ENCODE measurements around the gene MTNR1A.

The MTNR1A gene

GRCh38 chr4:186494496-186494895 is 60.9 kb downstream of the MTNR1A start:
- Histone ChIP-seq H3K4me3 (ENCODE audit: low read depth, low read length) (no peak overlapping the region), H3K4me1 (ENCODE audit: control insufficient read depth, insufficient read depth, low read length) (no peaks in the 10 kb centered on the region), H3K9me3 (ENCODE audit: control insufficient read depth, insufficient read depth, low read depth, low read length) (peaks cover 32% of the 10 kb centered on the region), H3K27ac (ENCODE audit: low read depth, low read length) (no peak overlapping the region), H3K27me3 (ENCODE audit: control insufficient read depth, insufficient read depth, low read length) (no peaks in the 10 kb centered on the region), H3K9ac (ENCODE audit: low read length) (no peak overlapping the region), H3K36me3 (ENCODE audit: control insufficient read depth, insufficient read depth, low read length) (no peaks in the 10 kb centered on the region)

GRCh38 chr4:186487726-186488125 is 67.6 kb downstream of the MTNR1A start:
- Histone ChIP-seq H3K4me1 (ENCODE audit: control insufficient read depth, insufficient read depth, low read length) (peaks cover 11% of the 10 kb centered on the region), H3K4me3 (ENCODE audit: low read depth, low read length) (no peak overlapping the region), H3K9ac (ENCODE audit: low read length) (no peak overlapping the region), H3K27me3 (ENCODE audit: control insufficient read depth, insufficient read depth, low read length) (peaks cover 7% of the 10 kb centered on the region; the same call in 1 of the 2 replicates), H3K9me3 (ENCODE audit: control insufficient read depth, insufficient read depth, low read depth, low read length) (peaks cover 21% of the 10 kb centered on the region), H3K27ac (ENCODE audit: low read depth, low read length) (no peak overlapping the region), H3K36me3 (ENCODE audit: control insufficient read depth, insufficient read depth, low read length) (no peaks in the 10 kb centered on the region)

GRCh38 chr4:186486172-186486571 is 69.2 kb downstream of the MTNR1A start:
- Histone ChIP-seq H3K36me3 (ENCODE audit: control insufficient read depth, insufficient read depth, low read length) (no peaks in the 10 kb centered on the region), H3K4me1 (ENCODE audit: control insufficient read depth, insufficient read depth, low read length) (peaks cover 12% of the 10 kb centered on the region), H3K4me3 (ENCODE audit: low read depth, low read length) (peak overlapping the region; percentile 69; the same call in 1 of the 2 replicates), H3K27ac (ENCODE audit: low read depth, low read length) (no peak overlapping the region), H3K9ac (ENCODE audit: low read length) (peak overlapping the region; percentile 45), H3K9me3 (ENCODE audit: control insufficient read depth, insufficient read depth, low read depth, low read length) (peaks cover 21% of the 10 kb centered on the region), H3K27me3 (ENCODE audit: control insufficient read depth, insufficient read depth, low read length) (peaks cover 7% of the 10 kb centered on the region; the same call in 1 of the 2 replicates)

DNA sequence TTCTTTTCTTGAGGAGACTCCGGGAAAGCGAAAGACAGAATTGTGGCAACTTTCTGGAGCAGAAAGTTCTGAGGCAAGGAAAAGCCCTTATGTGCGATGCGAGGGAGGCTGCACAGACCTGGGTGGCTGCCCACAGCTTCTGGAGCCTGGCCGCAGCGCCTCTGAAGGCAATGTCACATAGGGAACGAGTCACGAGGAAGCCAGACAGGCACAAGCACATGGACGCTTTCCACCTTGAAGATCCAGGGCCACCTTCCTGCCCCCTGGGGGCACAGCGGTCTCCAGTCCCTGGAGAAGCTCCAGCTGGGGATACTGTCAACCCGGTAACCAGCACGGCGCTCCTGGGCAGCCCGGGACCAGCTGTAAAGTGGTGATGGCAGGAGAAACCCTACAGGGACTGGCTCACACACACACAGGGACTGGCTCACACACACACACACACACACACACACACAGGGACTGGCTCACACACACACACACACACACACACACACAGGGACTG is 69.8 kb downstream of the MTNR1A start:
- peaks cover 12% of the 10 kb centered on the region for H3K4me1 ChIP-seq (ENCODE audit: control insufficient read depth, insufficient read depth, low read length)
- no peaks in the 10 kb centered on the region for H3K36me3 ChIP-seq (ENCODE audit: control insufficient read depth, insufficient read depth, low read length)
- peak overlapping the region; percentile 69 for H3K4me3 ChIP-seq (ENCODE audit: low read depth, low read length)
- peak overlapping the region; percentile 45 for H3K9ac ChIP-seq (ENCODE audit: low read length)
- peaks cover 18% of the 10 kb centered on the region for H3K9me3 ChIP-seq (ENCODE audit: control insufficient read depth, insufficient read depth, low read depth, low read length)
- H3K27ac ChIP-seq (ENCODE audit: low read depth, low read length), result no peak overlapping the region
- peaks cover 7% of the 10 kb centered on the region; the same call in 1 of the 2 replicates for H3K27me3 ChIP-seq (ENCODE audit: control insufficient read depth, insufficient read depth, low read length)

DNA sequence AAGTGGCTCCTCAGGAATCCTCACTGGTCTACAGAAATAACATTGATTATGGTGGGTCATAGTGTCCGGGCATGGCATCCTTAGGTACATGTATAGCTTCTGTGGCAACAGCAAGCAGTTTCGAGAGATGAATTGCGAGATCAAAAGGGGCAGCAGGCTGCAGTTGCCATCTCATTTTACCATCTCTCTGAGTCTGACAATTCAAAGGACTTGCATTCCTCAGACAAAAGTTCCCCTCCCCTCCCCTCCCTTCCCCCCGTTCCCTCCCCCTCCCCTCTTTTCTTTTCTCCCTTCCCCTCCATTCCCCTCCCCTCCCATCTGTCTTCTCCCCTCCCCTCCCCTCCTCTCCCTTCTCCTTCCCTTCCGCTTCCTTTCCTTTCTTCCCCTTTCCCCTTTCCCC is 70.2 kb downstream of the MTNR1A start:
- Histone ChIP-seq H3K4me1 (ENCODE audit: control insufficient read depth, insufficient read depth, low read length) (peaks cover 12% of the 10 kb centered on the region), H3K4me3 (ENCODE audit: low read depth, low read length) (peak overlapping the region; percentile 69), H3K9me3 (ENCODE audit: control insufficient read depth, insufficient read depth, low read depth, low read length) (peaks cover 13% of the 10 kb centered on the region), H3K36me3 (ENCODE audit: control insufficient read depth, insufficient read depth, low read length) (no peaks in the 10 kb centered on the region), H3K27me3 (ENCODE audit: control insufficient read depth, insufficient read depth, low read length) (peaks cover 7% of the 10 kb centered on the region; the same call in 1 of the 2 replicates), H3K9ac (ENCODE audit: low read length) (peak overlapping the region; percentile 45), H3K27ac (ENCODE audit: low read depth, low read length) (no peak overlapping the region)

DNA sequence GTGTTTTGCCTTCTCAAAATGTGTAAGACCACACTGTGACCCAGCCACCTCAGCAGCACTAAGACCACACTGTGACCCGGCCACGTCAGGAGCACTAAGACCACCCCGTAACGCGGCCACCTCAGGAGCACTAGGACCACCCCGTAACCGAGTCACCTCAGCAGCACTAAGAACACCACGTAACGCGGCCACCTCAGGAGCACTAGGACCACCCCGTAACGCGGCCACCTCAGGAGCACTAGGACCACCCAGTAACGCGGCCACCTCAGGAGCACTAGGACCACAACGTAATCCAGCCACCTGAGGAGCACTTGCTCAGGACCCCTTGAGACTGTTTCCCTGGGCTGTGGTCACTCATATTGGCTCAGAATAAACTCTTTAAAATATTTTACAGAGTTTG is 71.7 kb downstream of the MTNR1A start:
- no peak overlapping the region for H3K27ac ChIP-seq (ENCODE audit: low read depth, low read length)
- no peaks in the 10 kb centered on the region for H3K9me3 ChIP-seq (ENCODE audit: control insufficient read depth, insufficient read depth, low read depth, low read length)
- peaks cover 7% of the 10 kb centered on the region; the same call in 1 of the 2 replicates for H3K27me3 ChIP-seq (ENCODE audit: control insufficient read depth, insufficient read depth, low read length)
- no peaks in the 10 kb centered on the region for H3K36me3 ChIP-seq (ENCODE audit: control insufficient read depth, insufficient read depth, low read length)
- H3K4me3 ChIP-seq (ENCODE audit: low read depth, low read length), result no peak overlapping the region
- H3K9ac ChIP-seq (ENCODE audit: low read length), result no peak overlapping the region
- peaks cover 12% of the 10 kb centered on the region for H3K4me1 ChIP-seq (ENCODE audit: control insufficient read depth, insufficient read depth, low read length)
